Activated CD4-positive, alpha-beta T cell treated with anti-CD3 and anti-CD28 coated beads, Interleukin-2, amount 10 ng/mL, durations not matched to agents 7 days and 5 days (primary cell): ENCODE results near the gene DNAH11. TPM values are rescaled to one million over a fixed set of nuclear protein-coding genes. Genes with fewer than 3 reads are reported as not detected.
"Not testable (repeated sequence)": the region's sequence is repeated elsewhere in the genome, so short reads cannot be mapped to it uniquely, and the experiment has no call there.

Source experiments
- CTCF ChIA-PET: fragments of 350-600 bp; sonication (Branson Sonifier 250); formaldehyde crosslinking; loops from one replicate; lab custom pipeline; 2021; ENCODE audit warnings: antibody characterized with exemption; lab: Charles Lee
- POLR2A ChIA-PET: fragments of 350-600 bp; sonication (Branson Sonifier 250); formaldehyde crosslinking; loops from one replicate; lab custom pipeline; 2021; ENCODE audit warnings: antibody characterized with exemption; lab: Charles Lee
- DNase-seq: peaks from one replicate; pipeline ENCODE4 v3.0.0-alpha.2; 2020
- H3K27ac Mint-ChIP-seq: one replicate; pipeline ENCODE4 v1.8.0; 2021; ENCODE audit warnings: mild to moderate bottlenecking, moderate library complexity, mixed read lengths
- H3K27me3 Mint-ChIP-seq: one replicate; pipeline ENCODE4 v1.8.0; 2021; ENCODE audit warnings: mixed read lengths
- H3K36me3 Mint-ChIP-seq: one replicate; pipeline ENCODE4 v1.8.0; 2021; ENCODE audit warnings: low read depth, mixed read lengths
- H3K4me1 Mint-ChIP-seq: one replicate; pipeline ENCODE4 v1.8.0; 2021; ENCODE audit warnings: mixed read lengths
- H3K4me3 Mint-ChIP-seq: one replicate; pipeline ENCODE4 v1.8.0; 2021; ENCODE audit warnings: mild to moderate bottlenecking, moderate library complexity, mixed read lengths
- H3K9me3 Mint-ChIP-seq: one replicate; pipeline ENCODE4 v1.8.0; 2021; ENCODE audit warnings: mixed read lengths
- total RNA-seq, 2 experiments: library from RNA; stranded (reverse); gene quantifications; one replicate each; pipeline ENCODE4 v1.2.3, GENCODE V29; 2021

DNAH11 gene
- total RNA-seq, 2 experiments from 2014 or later, result 0.77 to 1.3 TPM

GRCh38 chr7:21782996-21783395, 240.2 kb downstream of the DNAH11 start:
- ChIA-PET POLR2A (no interaction called here), CTCF (no interaction called here)
- no peaks in the 10 kb centered on the region for H3K27me3 Mint-ChIP-seq
- no peak overlapping the region for H3K27ac Mint-ChIP-seq
- no peaks in the 10 kb centered on the region for H3K36me3 Mint-ChIP-seq
- H3K4me1 Mint-ChIP-seq, result no peaks in the 10 kb centered on the region
- no peaks in the 10 kb centered on the region for H3K9me3 Mint-ChIP-seq
- no peak overlapping the region for H3K4me3 Mint-ChIP-seq
- DNase-seq, result no peak

- ChIA-PET CTCF (no interaction called here), POLR2A (no interaction called here)
- H3K36me3 Mint-ChIP-seq, result no peaks in the 10 kb centered on the region
- no peak overlapping the region for H3K4me3 Mint-ChIP-seq
- no peaks in the 10 kb centered on the region for H3K9me3 Mint-ChIP-seq
- no peak for DNase-seq
- no peaks in the 10 kb centered on the region for H3K27me3 Mint-ChIP-seq
- no peaks in the 10 kb centered on the region for H3K4me1 Mint-ChIP-seq
- no peak overlapping the region for H3K27ac Mint-ChIP-seq
Measured at GRCh38 chr7:21784989-21785388, 242.2 kb downstream of the DNAH11 start.

DNA sequence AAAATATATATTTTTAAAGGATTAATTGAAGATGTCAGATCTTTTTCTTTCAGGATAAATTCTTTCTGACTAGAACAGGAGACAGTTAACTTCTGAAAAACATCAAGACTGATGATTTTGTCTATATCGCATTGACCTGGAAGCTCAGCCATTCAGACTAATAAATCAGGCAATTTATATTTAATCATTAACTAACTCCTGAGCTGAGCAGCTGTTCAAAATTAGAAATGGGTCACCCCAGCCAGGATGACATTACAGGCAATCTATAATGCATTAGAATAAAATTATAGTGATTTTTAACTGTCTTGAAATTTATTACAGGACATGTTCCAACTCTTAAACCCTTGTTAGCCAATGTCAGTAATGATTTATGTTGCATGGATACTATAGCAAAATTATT, 263.0 kb downstream of the DNAH11 start:
- H3K4me1 Mint-ChIP-seq, result no peaks in the 10 kb centered on the region
- ChIA-PET POLR2A (no interaction called here), CTCF (no interaction called here)
- H3K27ac Mint-ChIP-seq, result no peak overlapping the region
- no peak for DNase-seq
- H3K9me3 Mint-ChIP-seq, result no peaks in the 10 kb centered on the region
- H3K36me3 Mint-ChIP-seq, result no peaks in the 10 kb centered on the region
- H3K27me3 Mint-ChIP-seq, result peaks cover 2% of the 10 kb centered on the region
- no peak overlapping the region for H3K4me3 Mint-ChIP-seq

GRCh38 chr7:21806388-21806787, 263.5 kb downstream of the DNAH11 start:
- no peak overlapping the region for H3K4me3 Mint-ChIP-seq
- no peak for DNase-seq
- H3K4me1 Mint-ChIP-seq, result no peaks in the 10 kb centered on the region
- H3K27me3 Mint-ChIP-seq, result peaks cover 2% of the 10 kb centered on the region
- no peaks in the 10 kb centered on the region for H3K9me3 Mint-ChIP-seq
- POLR2A ChIA-PET, result no interaction called here
- H3K36me3 Mint-ChIP-seq, result no peaks in the 10 kb centered on the region
- CTCF ChIA-PET, result no interaction called here
- H3K27ac Mint-ChIP-seq, result no peak overlapping the region

GRCh38 chr7:21819048-21819447, 276.2 kb downstream of the DNAH11 start:
- Mint-ChIP-seq H3K4me1 (no peaks in the 10 kb centered on the region), H3K27me3 (no peaks in the 10 kb centered on the region), H3K36me3 (no peaks in the 10 kb centered on the region), H3K27ac (no peak overlapping the region), H3K9me3 (no peaks in the 10 kb centered on the region), H3K4me3 (no peak overlapping the region)
- ChIA-PET CTCF (no interaction called here), POLR2A (no interaction called here)
- no peak for DNase-seq

DNA sequence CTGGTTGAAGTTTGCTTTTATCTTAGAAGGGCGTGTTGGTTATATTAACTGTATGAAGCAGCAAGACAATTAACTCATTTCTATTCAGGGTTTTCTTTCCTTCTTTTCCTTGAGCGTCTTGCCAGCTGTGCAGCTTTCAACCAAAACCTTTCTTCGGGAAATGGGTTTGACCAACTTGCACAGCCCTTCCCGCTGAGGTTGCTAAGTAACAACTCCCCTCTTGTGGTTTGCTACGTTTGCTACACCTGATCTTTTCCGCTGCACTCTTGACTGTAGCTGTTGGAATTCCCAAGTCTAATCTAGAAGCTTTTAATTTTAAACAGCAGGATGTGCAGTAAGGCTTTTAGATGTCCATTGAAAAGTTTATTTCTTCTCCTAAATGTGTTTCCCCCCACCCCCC, 286.0 kb downstream of the DNAH11 start:
- Mint-ChIP-seq H3K4me3 (no peak overlapping the region), H3K9me3 (no peaks in the 10 kb centered on the region), H3K4me1 (peaks cover 3% of the 10 kb centered on the region), H3K36me3 (no peaks in the 10 kb centered on the region), H3K27ac (no peak overlapping the region), H3K27me3 (peaks cover 2% of the 10 kb centered on the region)
- DNase-seq, result no peak
- POLR2A ChIA-PET, result no interaction called here
- CTCF ChIA-PET, result no interaction called here

DNA sequence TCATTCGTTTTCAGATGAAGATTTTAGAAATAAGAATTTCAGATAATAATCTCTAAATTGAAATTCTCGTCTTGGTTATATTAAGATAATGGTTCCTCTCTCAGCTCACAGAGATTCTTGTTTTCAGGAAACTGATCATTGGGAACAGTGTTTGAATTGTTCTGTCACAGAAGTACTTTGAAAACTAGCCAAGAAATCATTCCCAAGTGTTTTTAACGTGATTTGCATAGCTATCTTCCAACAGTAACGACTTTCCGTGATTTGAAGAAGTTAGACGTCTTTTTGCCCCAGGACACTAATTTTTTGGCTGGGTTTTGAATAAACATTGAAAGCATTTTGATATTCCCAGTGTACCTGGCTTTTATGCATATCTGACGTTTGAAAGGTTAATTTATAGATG, 286.9 kb downstream of the DNAH11 start:
- DNase-seq, result no peak
- CTCF ChIA-PET, result no interaction called here
- Mint-ChIP-seq H3K9me3 (no peaks in the 10 kb centered on the region), H3K27me3 (peaks cover 2% of the 10 kb centered on the region), H3K4me1 (peaks cover 3% of the 10 kb centered on the region), H3K36me3 (no peaks in the 10 kb centered on the region), H3K27ac (no peak overlapping the region), H3K4me3 (no peak overlapping the region)
- POLR2A ChIA-PET, result no interaction called here

DNA sequence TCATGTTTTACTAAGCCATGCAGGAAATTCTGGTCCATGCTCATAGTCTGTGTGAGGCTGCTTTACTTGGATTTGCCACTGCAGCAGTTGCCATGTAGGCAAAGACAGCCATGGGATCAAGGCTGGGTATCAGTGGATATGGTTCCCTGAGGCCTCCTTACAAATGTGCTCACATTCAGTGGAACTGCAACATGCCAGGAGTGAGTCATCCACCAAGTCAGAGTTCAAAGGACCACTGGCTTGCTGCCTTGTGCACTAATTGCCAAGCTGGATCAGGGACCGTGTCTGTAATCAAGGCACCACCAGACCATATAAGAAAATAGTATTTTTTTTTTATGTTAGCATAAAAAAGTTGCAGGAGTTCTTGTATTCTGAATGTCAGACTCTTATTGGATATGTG, 301.9 kb downstream of the DNAH11 start:
- Mint-ChIP-seq H3K27me3 (peaks cover 2% of the 10 kb centered on the region), H3K4me3 (no peak overlapping the region), H3K27ac (no peak overlapping the region), H3K9me3 (no peaks in the 10 kb centered on the region), H3K36me3 (no peaks in the 10 kb centered on the region), H3K4me1 (no peaks in the 10 kb centered on the region)
- ChIA-PET POLR2A (no interaction called here), CTCF (no interaction called here)
- DNase-seq, result no peak

GRCh38 chr7:21850531-21851285, 307.9 kb downstream of the DNAH11 start:
- Mint-ChIP-seq H3K4me1 (peaks cover 25% of the 10 kb centered on the region), H3K27ac (peak overlapping the region; percentile 93), H3K27me3 (peaks cover 2% of the 10 kb centered on the region), H3K9me3 (peaks cover 2% of the 10 kb centered on the region), H3K4me3 (no peak overlapping the region), H3K36me3 (peaks cover 1% of the 10 kb centered on the region)
- POLR2A ChIA-PET, result no interaction called here
- DNase-seq, result no peak
- CTCF ChIA-PET, result no interaction called here

GRCh38 chr7:21851559-21851967, 308.7 kb downstream of the DNAH11 start:
- DNase-seq, result no peak
- H3K36me3 Mint-ChIP-seq, result peaks cover 1% of the 10 kb centered on the region

GRCh38 chr7:21865631-21866204, 322.9 kb downstream of the DNAH11 start:
- DNase-seq, H3K9me3 Mint-ChIP-seq, H3K4me1 Mint-ChIP-seq, H3K27me3 Mint-ChIP-seq, POLR2A ChIA-PET, H3K27ac Mint-ChIP-seq, H3K4me3 Mint-ChIP-seq, H3K36me3 Mint-ChIP-seq: not testable (repeated sequence)
- CTCF ChIA-PET, result interaction anchor here (0.6 kb wide), 1 partner anchor 74 kb away, joined by 3 read pairs; no protein-coding TSS in a partner anchor

More at GRCh38 chr7:21851559-21851967, 308.7 kb downstream of the DNAH11 start:
- H3K27ac Mint-ChIP-seq, result peak overlapping the region; percentile 93
- H3K4me3 Mint-ChIP-seq, result peak overlapping the region; percentile 60
- peaks cover 25% of the 10 kb centered on the region for H3K4me1 Mint-ChIP-seq
- peaks cover 2% of the 10 kb centered on the region for H3K27me3 Mint-ChIP-seq
- peaks cover 2% of the 10 kb centered on the region for H3K9me3 Mint-ChIP-seq
- ChIA-PET CTCF (no interaction called here), POLR2A (no interaction called here)

DNA sequence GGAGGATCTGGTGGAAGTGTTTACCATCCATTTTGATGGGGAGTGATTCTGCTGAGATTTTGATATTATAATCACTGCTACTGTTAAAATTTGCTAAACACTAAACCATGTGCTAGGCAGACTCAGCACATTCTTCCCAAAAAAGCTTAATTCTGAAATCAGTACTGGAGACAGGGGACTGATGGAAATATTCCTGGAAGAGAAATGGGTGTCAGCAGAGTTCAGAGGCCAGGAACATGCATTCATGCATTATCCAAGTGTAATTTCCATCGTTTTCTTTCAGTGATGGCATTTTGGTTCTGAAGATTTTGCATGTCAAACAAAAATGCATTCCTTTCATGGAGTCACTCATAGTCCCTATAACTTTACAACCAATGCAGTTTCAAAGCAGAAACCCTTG, 323.9 kb downstream of the DNAH11 start:
- Mint-ChIP-seq H3K27me3 (no peaks in the 10 kb centered on the region), H3K9me3 (no peaks in the 10 kb centered on the region), H3K4me3 (no peak overlapping the region), H3K36me3 (peaks cover 2% of the 10 kb centered on the region), H3K4me1 (no peaks in the 10 kb centered on the region), H3K27ac (no peak overlapping the region)
- no peak for DNase-seq
- ChIA-PET POLR2A (no interaction called here), CTCF (no interaction called here)

DNA sequence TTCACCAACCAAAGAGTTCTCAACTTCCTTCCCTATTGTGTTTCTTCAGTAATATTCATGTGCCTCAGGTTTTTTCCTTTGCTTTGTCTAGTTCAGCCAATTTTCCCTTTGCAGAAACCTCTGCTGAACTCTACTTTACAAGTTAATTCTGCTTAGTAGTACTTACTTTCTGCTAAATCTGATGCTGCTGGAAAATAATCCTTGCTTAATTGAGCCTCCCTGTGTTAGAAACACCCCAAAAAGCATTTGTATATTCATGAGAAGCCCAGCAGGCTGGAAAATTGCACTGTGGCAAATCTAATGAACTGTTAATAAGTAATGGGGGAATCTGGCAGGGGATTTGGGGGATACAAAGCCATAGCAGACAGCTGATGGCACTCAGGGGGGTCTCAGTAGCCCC, 324.4 kb downstream of the DNAH11 start:
- CTCF ChIA-PET, result no interaction called here
- H3K36me3 Mint-ChIP-seq, result peaks cover 2% of the 10 kb centered on the region
- H3K9me3 Mint-ChIP-seq, result no peaks in the 10 kb centered on the region
- POLR2A ChIA-PET, result no interaction called here
- no peak overlapping the region for H3K27ac Mint-ChIP-seq
- H3K4me1 Mint-ChIP-seq, result no peaks in the 10 kb centered on the region
- DNase-seq, result no peak
- H3K27me3 Mint-ChIP-seq, result no peaks in the 10 kb centered on the region
- no peak overlapping the region for H3K4me3 Mint-ChIP-seq
